HG03575 (cell line): ENCODE data around the gene KIF3B.

Source experiments
- ATAC-seq: cut with Tn5 transposase; IDR thresholded peaks from one replicate; pipeline ENCODE4 v1.9.1; 2021; ENCODE audit not compliant: unreplicated experiment, insufficient number of reproducible peaks, low FRiP score; ENCODE audit errors: extremely low read depth

The KIF3B gene

DNA sequence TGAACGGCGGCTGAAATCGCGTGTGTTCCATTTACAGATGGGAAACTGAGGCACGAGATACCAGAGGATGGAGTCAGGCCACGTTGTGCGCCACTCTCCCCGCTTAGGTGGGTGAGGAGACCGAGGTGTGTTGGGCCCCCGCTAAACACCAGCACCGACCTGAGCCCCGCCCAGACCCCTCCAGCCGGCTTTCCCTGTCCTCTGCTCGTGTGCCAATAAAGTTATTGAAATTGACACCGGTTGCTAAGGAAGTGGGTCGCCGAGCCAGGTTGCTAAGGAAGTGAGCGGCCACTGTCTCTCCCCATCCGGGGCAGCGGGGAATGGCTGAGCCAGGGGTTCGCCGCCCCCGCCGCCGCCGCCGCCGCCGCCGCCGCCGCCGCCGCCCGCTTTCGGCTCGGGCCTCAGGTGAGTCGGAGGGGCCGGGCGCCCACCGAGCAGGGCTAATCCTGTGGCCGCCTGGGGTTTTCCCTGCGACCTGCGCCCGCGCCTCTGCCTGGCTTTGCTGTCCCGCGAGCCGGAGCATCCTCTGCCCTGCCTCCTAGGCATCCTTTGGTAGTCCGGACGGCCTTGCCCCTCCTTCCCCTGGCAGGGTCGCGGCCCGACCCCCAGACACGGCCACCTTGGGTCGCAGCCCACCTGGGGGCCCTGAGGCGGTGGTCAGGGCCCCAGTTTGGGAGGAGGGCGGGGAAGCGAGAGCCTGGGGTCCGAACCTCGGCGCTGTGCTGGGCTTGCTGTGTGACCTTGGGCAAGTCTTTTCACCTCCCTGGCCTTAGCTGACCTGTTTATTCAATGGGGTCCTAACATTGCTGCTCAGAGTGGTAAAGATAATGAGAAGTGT is at the start of gene KIF3B:
Gene KIF3B (plus strand): TSS at position 291 of the 838 bp plus-strand sequence. CDS start 32,127 bp downstream, outside the sequence.
- ATAC-seq, result no peak

DNA sequence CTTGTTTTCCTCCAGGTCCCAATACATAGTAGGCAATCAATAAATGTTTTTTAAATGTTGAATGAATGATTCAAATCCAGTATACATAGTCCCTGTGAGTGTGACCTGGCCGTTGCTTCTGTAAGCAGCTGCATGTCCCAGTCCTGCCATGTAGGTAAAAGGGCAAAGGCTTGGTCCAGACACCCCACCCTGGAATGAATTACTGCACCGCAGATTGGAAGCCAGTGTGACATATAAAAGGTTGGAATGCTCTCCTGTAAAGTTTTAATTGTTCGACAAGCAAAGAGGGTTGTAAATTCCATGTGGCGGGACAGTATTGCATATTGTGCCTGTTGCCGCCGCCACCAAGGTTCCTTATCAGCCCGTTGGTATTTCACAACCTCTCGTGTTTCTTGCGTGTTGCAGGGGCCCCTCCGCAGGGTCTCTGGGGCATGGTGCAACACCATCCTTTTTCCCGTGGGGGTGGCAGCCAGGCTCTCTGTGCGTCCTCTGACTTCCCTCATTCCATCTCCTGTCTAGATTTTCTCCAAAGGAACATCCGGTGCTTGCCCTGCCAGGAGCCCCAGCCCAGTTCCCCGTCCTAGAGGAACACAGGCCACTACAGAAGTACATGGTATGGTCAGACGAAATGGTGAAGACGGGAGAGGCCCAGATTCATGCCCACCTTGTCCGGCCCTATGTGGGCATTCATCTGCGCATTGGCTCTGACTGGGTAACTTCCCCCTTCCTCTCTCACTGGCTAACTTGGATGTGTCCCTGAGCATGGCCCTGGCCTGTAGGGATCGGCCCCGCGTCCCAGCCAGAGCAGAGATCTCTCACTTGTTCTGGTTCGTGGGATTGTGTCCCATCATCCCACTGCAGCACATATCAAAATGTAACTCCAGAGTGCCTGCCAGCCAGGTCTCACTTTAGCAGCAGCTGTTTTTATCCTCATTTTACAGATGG is 49.4 kb upstream of the KIF3B start:
- ATAC-seq, result no peak

DNA sequence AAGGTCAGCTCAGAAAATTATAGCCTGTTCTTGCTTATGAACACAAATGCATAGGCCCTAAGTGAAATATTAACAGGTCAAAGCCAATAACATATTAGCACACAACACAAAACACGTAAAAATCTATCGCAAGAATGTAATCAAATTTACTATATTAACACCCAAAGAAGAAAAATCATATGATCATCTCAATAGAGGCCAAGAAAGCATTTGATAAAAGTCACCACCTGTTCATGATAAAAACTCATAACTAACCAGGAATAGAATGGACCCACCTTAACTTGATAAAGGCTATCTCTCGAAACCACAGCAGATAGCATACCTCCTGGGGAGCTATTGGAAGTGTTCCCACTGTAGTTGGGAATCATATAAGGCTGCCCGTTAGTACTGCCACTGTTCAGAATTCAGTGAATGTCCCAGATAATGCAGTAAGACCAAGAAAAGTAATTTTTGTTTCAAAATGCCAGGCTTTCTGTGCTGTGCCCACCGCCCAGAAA is 48.2 kb upstream of the KIF3B start:
- no peak for ATAC-seq

DNA sequence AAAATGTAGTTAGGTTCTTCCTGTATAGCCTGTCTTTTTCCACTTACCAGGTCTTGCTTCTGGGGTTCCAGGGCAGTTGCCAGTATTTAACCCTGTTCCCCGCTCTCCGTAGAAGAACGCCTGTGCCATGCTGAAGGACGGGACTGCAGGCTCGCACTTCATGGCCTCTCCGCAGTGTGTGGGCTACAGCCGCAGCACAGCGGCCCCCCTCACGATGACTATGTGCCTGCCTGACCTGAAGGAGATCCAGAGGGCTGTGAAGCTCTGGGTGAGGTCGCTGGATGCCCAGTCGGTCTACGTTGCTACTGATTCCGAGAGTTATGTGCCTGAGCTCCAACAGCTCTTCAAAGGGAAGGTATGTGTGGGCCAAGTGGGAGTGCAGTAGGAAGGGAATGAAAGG is 46.7 kb upstream of the KIF3B start:
- ATAC-seq, result no peak

DNA sequence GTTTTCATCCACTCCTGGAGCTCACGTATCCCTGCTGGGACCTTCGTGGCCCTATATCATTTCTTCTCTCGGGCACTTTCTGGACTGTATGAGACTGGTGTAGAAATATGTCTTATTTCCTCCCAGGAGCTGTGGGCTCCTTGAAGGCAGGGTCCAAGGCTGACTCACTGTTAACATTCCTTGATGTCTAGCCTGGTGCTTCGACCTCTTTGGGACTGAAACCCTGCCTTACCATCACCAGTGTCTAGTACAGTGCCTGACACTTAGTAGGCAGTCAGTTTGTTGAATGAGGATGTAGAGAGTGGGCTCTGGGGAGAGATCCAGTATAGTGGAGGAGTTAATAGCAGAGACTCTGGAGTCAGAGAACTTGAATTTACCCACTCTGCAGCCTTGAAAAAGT is 46.2 kb upstream of the KIF3B start:
- no peak for ATAC-seq

DNA sequence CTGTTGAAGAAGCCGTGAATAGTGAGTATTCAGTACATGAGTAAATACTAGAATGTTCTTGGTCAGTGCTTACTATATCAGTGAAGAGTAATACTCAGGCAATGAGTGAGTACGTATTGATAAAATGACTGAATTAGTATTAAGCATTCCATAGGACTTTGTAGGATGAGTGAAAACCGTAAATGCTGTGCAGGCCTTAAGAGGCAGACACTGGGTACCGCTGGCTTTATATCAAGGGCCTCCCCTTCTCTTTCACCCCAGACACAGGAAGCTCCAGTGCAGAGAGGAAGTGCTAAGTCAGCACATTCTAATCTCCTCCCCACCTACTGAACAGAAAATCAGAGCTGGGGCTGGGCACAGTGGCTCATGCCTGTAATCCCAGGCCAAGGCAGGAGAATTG is 45.6 kb upstream of the KIF3B start:
- no peak for ATAC-seq

DNA sequence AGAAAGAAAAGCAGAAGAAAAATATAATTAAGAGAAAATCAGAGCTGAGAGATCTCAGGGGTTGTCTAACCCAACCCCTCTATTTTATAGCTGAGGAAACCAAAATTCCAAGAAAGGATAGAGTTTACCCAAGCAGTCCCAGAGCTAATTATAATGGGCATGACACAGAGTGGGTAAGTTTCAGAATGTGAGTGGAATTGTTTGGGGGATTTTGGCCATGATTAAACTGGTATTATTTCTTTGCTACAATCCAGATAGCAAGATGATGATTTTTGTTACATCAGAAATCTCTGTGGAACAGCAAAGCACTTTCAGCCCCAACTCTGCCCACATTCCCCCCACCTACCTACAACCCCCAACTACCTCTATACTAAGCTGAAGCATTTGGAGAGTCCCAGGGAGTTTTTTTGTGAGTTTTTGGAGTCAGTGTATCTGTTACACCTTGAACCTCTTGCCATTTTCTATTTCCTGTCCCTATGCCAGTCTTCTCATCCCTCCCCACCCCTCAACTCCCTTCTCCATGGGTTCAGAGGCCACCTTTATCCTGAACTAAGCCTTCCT is 45.0 kb upstream of the KIF3B start:
- no peak for ATAC-seq

DNA sequence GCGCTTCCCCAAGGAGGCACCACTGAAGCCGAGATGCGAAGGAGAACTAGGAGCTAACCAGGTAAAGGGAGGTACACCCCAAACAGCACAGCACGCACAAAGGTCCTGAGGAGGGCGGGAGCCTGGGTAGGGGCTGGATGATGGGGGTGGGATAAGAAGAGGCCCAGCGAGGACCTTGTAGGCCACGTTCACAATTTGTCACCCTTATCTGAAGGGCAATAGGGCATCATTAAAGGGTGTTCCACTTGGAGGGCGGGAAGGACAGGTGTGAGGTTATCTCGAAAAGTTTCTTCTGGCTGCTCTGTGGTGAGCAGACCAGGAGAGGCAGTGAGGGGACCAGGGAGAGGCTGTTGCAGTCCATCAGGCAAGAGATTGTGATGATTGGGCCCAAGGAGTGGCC is 44.2 kb upstream of the KIF3B start:
- no peak for ATAC-seq

DNA sequence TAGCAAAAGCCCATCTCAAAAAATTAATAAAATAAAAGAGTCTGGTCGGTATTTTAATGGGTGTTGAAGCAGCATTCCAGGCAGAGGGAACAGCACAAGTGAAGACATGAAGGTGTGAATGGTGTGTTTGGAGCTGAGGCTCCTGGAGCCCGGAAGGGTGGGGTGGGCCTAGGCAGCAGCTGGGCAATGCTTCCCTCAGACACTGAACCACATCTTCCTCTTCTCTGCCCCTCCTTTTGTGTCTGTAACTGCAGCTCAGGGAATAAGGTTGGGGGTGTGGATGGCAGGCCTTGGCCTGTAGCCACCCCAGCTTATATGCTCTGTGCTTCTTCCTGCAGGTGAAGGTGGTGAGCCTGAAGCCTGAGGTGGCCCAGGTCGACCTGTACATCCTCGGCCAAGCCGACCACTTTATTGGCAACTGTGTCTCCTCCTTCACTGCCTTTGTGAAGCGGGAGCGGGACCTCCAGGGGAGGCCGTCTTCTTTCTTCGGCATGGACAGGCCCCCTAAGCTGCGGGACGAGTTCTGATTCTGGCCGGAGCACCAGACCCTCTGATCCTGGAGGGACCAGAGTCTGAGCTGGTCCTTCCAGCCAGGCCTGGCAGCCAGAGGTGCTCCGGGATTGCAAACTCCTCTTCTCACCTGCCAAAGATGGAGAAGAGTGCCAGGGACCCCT is 43.2 kb upstream of the KIF3B start:
- ATAC-seq, result no peak

DNA sequence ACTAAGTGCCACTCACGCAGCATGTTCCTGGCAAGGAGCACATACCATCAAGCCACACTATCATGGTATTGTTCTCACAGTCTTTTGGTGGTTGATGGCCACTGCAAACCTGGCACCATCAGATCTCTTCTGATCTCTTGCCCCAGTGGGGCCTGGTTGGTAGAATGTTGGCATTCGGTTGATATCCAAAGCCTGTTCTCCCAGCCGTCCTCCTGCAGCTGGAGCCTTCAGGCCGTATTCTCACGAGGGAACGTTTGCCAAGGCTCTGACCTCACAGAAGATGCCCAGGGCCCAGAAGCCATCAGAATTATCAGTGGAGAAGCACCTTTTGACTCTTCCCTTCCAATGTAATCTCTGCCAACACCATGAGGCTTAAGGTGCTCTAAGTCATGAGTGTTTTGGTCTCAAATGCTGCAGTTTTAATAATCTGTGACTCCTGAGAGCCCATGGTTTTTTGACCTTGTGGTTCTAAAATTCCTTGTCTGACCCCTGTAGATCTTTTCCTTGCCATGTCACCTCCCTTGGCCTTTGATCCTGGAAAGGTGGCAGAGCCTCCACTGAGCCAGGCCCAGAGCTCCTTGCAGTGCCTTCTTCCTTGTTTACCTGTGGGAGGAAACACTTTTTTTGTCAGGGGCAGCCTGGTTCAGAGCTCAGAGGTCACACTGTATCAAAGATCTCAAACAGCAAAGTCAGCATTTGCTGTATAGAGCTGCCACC is 42.0 kb upstream of the KIF3B start:
- no peak for ATAC-seq

DNA sequence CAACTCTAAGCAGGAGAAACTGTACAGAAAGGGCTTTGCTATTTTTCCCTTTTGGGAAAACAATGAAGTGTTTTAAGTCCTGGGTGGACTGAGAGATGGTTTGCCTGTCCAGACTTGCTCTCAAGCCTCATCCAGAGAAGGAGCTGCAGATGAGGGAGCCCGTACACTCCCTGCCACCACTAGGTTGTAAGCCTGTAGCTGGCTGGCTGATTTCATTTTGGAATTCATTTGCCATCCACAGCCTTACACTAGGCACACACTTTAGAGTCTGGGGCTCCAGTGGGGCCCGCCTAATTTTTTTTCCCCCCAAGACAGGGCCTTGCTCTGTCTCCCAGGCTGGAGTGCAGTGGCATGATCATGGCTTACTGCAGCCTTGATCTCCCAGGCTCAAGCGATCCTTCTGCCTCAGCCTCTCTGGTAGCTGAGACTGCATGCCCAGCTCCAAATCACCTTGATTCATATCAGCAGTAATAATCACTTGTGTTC is 41.4 kb upstream of the KIF3B start:
- ATAC-seq, result no peak

DNA sequence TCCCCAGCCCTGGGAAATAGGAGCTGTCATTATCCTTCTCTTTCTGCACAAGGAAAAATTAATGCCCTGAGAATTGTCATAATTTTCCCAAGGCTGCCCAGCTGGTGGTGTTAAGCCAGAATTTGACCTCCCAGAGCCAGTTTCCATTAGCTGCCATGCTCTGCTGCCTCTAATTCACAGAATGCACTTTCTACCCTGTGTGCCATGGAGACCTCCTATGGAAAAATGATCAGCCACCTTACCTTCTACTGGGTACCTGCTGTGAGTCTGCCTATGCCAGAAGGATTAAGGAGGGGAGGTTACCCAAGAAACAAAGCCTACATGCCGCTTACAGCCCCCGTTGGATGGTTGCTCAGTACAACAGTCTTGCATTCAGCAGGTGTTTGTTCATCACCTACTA is 40.6 kb upstream of the KIF3B start:
- no peak for ATAC-seq

DNA sequence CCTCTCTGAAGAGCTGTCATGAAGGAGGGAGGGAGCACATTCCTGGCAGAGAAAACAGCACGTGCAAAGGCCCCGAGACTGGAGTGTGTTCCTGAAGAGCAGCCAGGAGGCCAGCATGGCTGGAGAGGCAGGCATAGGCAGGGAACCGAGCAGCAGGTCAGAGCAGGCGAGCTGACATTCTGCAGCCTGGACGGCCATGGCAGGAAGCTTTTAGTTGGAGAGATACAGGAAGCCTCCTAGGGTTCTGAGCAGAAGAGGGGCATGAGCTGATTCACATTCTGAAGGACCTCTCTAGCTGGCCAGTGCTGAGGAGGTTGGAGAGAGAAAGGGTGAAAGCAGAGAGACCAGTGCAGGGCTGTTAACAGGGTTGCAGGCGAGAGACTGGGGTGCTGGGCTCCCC is 40.0 kb upstream of the KIF3B start:
- no peak for ATAC-seq

DNA sequence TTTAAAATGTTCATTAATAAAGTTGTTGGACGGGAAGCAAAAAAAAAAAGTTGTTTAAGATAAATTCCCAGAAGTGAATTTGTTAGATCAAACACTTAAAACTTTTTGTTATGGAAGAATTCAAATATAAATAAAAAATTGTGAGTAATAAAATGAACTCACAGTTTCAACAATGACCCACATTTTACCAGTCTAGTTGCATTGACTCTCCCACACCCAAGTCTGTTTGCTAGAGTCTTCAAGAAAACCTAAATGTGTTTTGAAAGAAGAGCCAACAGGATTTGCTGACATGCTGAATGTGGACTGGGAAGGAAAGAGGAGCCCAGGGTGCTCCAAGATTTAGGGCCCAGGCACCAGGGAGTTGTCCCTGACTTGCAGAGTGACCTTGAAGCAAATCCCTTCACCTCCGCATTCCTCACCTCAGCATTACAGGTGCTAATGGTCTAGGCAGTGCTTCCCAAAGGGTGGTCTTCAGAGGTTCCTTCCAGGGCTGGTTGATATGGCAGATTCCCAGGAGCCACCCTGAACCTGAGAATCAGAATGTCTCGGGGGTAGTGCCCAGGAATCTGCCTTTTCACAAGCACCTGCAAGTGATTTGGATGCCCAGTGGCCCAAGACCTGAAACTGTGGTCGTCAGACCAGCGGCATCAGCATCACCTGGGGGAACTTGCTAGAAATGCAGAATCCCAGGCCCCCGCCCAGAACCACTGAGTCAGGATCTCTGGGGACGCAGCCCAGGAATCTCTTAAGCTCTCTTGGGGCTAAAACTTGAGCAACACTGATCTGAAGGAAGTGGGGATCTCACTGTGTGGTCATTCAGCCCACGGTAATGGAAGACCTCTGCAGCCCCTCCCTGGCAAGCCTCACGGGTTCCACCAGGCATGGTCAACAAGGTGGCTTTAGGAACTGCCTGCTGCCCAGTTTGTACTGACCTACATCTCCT is 38.7 kb upstream of the KIF3B start:
- ATAC-seq, result no peak

DNA sequence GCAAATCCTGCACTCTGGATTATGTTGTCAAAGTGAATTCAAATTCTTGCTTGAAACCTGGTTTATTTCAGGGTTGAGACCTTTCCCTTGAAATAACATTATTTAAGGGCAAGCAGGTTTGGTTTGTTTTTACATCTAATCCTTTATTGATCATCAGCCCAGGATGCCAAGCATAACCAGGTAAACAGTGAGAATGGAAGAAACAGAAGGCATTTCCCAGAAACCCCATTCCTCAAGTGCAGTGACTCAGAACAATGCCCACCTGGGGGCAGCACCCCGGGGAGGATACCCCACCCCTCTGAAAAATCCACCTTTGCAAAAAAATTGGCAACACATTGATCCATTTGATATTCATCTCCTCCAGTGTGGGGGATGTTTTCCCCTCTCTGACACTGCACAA is 37.2 kb upstream of the KIF3B start:
- ATAC-seq, result no peak

DNA sequence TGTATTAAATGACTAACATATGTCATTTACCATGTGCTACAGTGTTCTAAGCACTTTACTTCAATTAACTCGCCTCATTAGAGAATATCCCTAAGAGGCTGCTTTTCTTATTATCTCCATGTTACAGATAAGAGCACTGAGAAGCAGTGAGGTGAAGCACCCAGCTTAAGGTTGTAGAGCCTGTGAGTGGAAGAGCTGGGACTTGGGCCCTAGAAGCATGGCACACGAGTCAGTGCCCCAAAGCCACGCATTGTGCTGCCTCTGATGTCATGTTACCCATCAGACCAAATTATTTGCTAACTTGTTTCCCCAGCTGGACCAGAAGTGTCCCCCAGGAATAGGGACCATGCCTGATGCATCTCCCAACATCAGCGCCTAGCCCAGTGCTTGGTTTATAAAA is 35.6 kb upstream of the KIF3B start:
- ATAC-seq, result no peak

DNA sequence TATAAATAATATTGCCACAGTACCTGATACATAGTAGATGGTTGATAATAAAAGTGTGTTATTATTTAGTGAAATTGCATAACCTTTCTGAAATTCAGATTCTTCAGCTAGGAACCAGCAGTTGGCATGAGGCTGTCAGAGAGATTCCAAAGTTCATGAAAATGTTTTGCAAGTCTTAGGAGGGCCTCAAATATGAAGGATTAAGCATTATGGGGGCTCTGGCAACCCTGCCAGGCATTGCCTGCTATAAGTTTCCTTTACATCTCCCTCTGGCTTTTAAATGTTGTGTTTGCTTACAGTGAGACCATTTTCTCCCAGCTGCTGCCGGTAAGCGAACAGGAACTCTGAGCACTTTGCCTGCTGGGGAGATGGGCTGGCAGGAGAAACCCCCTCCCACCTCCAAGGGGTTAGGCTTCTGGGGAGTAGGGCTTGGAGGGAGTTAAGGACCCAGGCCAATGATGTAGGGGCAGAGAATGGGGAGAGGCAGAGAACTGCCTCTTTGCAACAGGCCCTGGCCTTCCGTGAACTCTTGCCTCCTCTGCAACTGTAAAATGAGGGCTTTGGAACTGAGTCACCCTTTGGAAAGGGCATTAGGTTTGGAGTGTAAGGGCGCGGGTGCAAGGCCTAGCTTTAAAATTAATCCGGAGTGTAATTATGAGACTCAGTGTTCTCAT is 33.2 kb upstream of the KIF3B start:
- no peak for ATAC-seq
